Kidney (tissue), 14 donors: ENCODE results near the gene GRK1. TPM values are rescaled to one million over a fixed set of nuclear protein-coding genes. Genes with fewer than 3 reads are reported as not detected.

Experiments
- DNase-seq, 5 donors: peaks; one replicate each; pipeline ENCODE4 v3.0.0-alpha.2; 2013 to 2020
- FAIRE-seq: peaks from 2 replicates; lab custom pipeline; 2012; peaks lifted over from hg19 to GRCh38; lab: Jason Lieb, UNC
- H3K27ac ChIP-seq, 2 donors: one replicate each; pipeline ENCODE4 v1.7.0; 2013; ENCODE audit warnings: low read depth in 2 of 2, low read length in 2 of 2, inconsistent platforms in 1 of 2
- H3K27me3 ChIP-seq: one replicate; pipeline ENCODE4 v1.7.1; 2013; ENCODE audit warnings: low read length, inconsistent platforms; ENCODE audit not compliant: control insufficient read depth, insufficient read depth
- H3K36me3 ChIP-seq, 3 donors: one replicate each; pipeline versions ENCODE4 v1.7.0 to v1.7.1; 2013; ENCODE audit warnings: low read length in 3 of 3, control low read depth in 1 of 3, inconsistent platforms in 1 of 3; ENCODE audit not compliant: insufficient read depth in 3 of 3, control insufficient read depth in 2 of 3
- H3K4me1 ChIP-seq, 3 donors: one replicate each; pipeline versions ENCODE4 v1.7.0 to v1.7.1; 2013; ENCODE audit warnings: low read length in 3 of 3, inconsistent platforms in 1 of 3, low read depth in 1 of 3; ENCODE audit not compliant: control insufficient read depth in 2 of 3, insufficient read depth in 2 of 3
- H3K4me3 ChIP-seq, 3 donors: one replicate each; pipeline versions ENCODE4 v1.7.0 to v1.8.1; 2013; ENCODE audit warnings: low read length in 3 of 3, control low read depth in 1 of 3, inconsistent platforms in 1 of 3
- H3K9ac ChIP-seq, 3 donors: one replicate each; pipeline versions ENCODE4 v1.7.0 to v1.7.1; 2013; ENCODE audit warnings: low read length in 3 of 3, control low read depth in 1 of 3, inconsistent platforms in 1 of 3
- H3K9me3 ChIP-seq, 3 donors: one replicate each; pipeline versions ENCODE4 v1.7.0 to v1.7.1; 2013; ENCODE audit warnings: low read length in 3 of 3, control low read depth in 1 of 3, inconsistent platforms in 1 of 3; ENCODE audit not compliant: control insufficient read depth in 2 of 3, insufficient read depth in 1 of 3
- intact Hi-C: fragments of 100-400 bp; cut with DNase I; formaldehyde crosslinking; loops from one replicate; pipeline ENCODE4 v1.11.1; 2022
- polyA plus RNA-seq: library from polyadenylated mRNA; stranded (reverse); fragments of 350-450 nt; fragmentation: Illumina TruSeq; extraction: RNeasy Lipid Tissue Mini Kit (QIAGEN cat#74804); gene quantifications from one replicate; pipeline ENCODE4 v1.2.3, GENCODE V29; 2014; ENCODE audit warnings: low read depth, low replicate concordance; ENCODE audit not compliant: insufficient read depth
- total RNA-seq: library from RNA; stranded (reverse); fragmentation: NEBNext Ultra II Directional; extraction: Animal tissue kit (Norgen Biotek cat#: 25700); gene quantifications from one replicate; pipeline ENCODE4 v1.2.1, GENCODE V29; 2021
- TF ChIP-seq, protein P1 (sequence below): IDR thresholded peaks from 3 replicates; pipeline ENCODE4 v1.5.1; 2012; ENCODE audit warnings: mild to moderate bottlenecking, moderate library complexity, borderline replicate concordance; ENCODE audit not compliant: insufficient read depth; ENCODE audit errors: extremely low read depth
- donor health status: control.
- donor health status: control.
- donor health status: control.
- donor health status: control.
- donor health status: control.
- donor health status: DM: yes; HTN: yes; CAD: no.
- donor health status: Normal renal cell carcinoma (clear cell type).

Gene GRK1
- total and polyA plus RNA-seq, 2 donors from 2014 or later: not detected

DNA sequence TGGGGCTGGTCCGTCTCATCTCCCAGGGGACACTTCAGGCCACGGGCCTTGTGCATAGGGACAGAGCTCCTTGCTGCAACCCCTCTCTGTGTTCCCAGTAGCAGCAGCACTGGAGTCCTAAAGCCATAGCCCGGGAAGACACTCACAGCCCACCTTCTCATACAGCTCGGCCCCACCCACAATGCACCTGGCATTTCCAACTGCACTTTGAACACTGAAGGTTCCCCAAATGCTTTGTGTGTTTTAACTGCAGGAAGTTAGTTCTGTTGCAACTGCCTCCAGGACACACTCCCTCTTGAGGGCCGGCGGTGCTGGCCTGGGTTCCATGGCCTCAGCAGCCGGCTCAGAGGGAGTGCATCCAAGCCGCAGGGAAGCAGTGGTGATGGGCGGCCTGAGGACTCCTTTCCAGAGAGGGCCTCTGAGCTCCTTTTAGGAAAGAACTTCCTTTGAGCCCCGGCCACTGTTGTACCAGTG lies 69.3 kb downstream of the GRK1 start:
- H3K4me3 ChIP-seq: no peak overlapping the region
- peaks cover 0 to 5% (median 4%) of the 10 kb centered on the region in 3 donors for H3K9me3 ChIP-seq
- intact Hi-C loops: no loop called here
- DNase-seq: peak in 1 of 5 donors; percentile 20
- no peaks in the 10 kb centered on the region for H3K36me3 ChIP-seq
- no peaks in the 10 kb centered on the region for H3K4me1 ChIP-seq
- TF ChIP-seq, protein P1, sequence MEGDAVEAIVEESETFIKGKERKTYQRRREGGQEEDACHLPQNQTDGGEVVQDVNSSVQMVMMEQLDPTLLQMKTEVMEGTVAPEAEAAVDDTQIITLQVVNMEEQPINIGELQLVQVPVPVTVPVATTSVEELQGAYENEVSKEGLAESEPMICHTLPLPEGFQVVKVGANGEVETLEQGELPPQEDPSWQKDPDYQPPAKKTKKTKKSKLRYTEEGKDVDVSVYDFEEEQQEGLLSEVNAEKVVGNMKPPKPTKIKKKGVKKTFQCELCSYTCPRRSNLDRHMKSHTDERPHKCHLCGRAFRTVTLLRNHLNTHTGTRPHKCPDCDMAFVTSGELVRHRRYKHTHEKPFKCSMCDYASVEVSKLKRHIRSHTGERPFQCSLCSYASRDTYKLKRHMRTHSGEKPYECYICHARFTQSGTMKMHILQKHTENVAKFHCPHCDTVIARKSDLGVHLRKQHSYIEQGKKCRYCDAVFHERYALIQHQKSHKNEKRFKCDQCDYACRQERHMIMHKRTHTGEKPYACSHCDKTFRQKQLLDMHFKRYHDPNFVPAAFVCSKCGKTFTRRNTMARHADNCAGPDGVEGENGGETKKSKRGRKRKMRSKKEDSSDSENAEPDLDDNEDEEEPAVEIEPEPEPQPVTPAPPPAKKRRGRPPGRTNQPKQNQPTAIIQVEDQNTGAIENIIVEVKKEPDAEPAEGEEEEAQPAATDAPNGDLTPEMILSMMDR: no peak
- FAIRE-seq: no peak
- H3K9ac ChIP-seq: no peak overlapping the region
- no peak overlapping the region for H3K27ac ChIP-seq
- H3K27me3 ChIP-seq: peaks cover 3% of the 10 kb centered on the region

DNA sequence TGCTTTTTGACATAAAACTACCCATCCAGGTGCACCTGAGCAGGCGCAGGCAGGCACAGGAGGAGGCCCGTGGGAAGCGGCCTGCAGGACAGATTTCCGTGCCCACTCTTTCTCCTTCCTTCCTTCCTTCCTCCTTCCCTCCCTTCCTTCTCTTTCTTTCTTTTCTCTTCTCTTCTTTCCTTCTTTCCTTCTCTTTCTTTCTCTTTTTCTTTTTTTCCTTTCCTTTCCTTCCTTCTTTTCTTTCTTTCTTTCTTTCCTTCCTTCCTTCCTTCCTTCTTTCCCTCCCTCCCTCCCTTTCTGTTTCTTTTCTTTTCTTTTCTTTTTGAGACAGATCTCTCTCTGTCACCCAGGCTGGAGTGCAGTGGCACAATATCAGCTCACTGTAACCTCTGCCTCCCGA lies 70.8 kb downstream of the GRK1 start:
- FAIRE-seq (no peak), DNase-seq (peak in 1 of 5 donors; percentile 33)
- Histone ChIP-seq H3K27me3 (peaks cover 3% of the 10 kb centered on the region), H3K4me3 (no peak overlapping the region), H3K9me3 (peaks cover 0 to 5% (median 4%) of the 10 kb centered on the region in 3 donors), H3K36me3 (no peaks in the 10 kb centered on the region), H3K4me1 (peaks cover 0 to 6% (median 0%) of the 10 kb centered on the region in 3 donors), H3K27ac (no peak overlapping the region), H3K9ac (no peak overlapping the region)
- intact Hi-C loops: no loop called here
- TF ChIP-seq, protein P1: no peak

DNA sequence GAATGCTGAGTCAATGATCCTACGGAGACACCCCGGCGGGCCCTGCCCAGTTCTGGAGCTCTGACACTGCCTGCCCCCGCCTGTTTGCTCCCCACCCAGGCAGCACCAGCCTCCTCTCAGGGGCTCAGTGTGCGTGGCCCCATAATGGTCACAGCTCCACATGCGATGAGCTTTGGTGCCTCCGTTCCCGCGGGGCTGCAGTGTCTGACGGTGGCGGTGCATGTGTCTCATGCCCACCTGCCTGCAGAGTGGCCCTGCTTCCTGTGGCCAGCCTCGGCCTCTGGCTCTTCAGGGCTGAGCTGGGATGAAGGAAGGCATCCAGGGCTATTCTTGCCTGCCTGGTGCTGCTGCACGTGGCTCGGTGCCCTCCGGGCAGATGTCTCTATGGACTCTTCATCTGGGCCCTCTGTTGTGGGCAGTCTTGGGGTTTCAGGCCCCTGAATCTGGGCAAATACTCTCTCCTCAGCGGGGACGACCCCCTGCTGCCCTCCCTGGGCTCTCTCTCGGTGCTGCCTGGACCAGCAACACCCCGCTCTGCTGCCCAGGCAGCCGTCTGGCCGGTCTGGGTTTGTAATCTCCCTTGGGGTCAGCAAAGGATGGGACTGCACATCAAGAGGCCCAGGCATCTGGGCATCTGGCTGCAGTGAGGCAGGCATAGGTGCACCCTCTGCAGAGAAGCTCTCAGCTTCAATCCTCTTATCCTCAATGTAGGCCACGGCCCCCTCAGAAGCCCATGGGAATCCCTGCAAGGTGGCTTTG lies 72.7 kb downstream of the GRK1 start:
- FAIRE-seq: no peak
- TF ChIP-seq, protein P1: no peak
- intact Hi-C loops: no loop called here

More for the DNA sequence above, 72.7 kb downstream of the GRK1 start:
- Histone ChIP-seq H3K9me3 (no peaks in the 10 kb centered on the region), H3K4me1 (peaks cover 0 to 6% (median 0%) of the 10 kb centered on the region in 3 donors), H3K4me3 (no peak overlapping the region), H3K36me3 (no peaks in the 10 kb centered on the region), H3K27ac (no peak overlapping the region), H3K27me3 (no peaks in the 10 kb centered on the region), H3K9ac (no peak overlapping the region)
- peak in 1 of 5 donors; percentile 60 for DNase-seq
